GM23248 (cell line): ENCODE data around the gene CRACDL.

Source experiments
- EZH2 ChIP-seq: fragments of 200-600 bp; sonication (generic); IDR thresholded peaks from 2 replicates; pipeline ENCODE4 v1.6.1; 2018; ENCODE audit warnings: antibody characterized with exemption, mild to moderate bottlenecking; ENCODE audit not compliant: insufficient read depth, poor library complexity, severe bottlenecking
- EZH2phosphoT487 ChIP-seq: fragments of 200-600 bp; sonication (generic); IDR thresholded peaks from 2 replicates; pipeline ENCODE4 v1.6.1; 2018; ENCODE audit warnings: antibody characterized with exemption, moderate library complexity, mild to moderate bottlenecking, low read depth; ENCODE audit not compliant: insufficient read depth

DNA sequence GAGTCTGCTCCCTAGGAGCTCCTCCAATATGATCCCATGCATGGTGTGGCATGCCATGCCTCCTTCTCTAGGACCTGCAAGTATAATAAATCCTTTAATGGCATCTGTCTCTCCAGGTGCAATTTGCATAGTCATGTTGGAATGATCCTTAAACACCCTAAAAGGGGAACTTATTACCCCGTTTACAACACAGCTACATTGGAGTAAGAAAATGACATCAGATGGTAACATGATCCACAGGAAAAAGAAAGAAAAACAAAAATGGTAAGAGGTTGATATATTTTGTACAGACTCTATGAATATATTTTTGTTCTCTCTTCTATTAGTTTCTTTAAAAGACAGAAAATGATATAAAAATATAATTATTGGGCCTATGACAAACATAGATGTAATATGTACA lies 79.0 kb downstream of the CRACDL start:
- TF ChIP-seq EZH2phosphoT487 (no peak), EZH2 (no peak)
